Measurements from ENCODE around the gene WDR54.

DNA sequence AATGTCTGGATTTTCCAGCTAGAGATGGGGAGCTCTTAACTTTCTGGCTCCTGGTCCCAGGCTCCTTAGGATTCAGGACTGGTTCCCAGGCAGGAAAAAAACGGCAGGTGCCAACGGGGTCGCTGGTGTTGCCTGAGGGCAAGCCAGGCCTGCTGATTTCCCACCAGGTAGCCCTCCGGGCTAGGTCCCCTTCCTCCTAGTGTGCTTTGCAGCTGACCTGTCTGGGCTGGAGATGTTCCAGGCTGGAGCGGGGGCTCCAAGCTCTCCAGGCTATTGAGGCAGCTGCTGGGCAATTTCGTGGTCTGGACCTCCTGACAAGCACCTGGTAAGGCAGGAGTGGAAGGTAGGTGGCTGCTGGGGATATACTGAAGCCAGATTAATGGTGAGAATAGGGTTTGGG lies 53.0 kb downstream of the WDR54 start:
- TF ChIP-seq, protein P1, sequence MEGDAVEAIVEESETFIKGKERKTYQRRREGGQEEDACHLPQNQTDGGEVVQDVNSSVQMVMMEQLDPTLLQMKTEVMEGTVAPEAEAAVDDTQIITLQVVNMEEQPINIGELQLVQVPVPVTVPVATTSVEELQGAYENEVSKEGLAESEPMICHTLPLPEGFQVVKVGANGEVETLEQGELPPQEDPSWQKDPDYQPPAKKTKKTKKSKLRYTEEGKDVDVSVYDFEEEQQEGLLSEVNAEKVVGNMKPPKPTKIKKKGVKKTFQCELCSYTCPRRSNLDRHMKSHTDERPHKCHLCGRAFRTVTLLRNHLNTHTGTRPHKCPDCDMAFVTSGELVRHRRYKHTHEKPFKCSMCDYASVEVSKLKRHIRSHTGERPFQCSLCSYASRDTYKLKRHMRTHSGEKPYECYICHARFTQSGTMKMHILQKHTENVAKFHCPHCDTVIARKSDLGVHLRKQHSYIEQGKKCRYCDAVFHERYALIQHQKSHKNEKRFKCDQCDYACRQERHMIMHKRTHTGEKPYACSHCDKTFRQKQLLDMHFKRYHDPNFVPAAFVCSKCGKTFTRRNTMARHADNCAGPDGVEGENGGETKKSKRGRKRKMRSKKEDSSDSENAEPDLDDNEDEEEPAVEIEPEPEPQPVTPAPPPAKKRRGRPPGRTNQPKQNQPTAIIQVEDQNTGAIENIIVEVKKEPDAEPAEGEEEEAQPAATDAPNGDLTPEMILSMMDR (IDR thresholded peaks at IDR 0.05; ENCODE audit: low read depth, low read length), result no peak
- TF ChIP-seq EZH2phosphoT487 (IDR thresholded peaks at IDR 0.05; ENCODE audit: low read depth), result no peak
